ENCODE results near the gene GLT1D1.

The GLT1D1 gene

DNA sequence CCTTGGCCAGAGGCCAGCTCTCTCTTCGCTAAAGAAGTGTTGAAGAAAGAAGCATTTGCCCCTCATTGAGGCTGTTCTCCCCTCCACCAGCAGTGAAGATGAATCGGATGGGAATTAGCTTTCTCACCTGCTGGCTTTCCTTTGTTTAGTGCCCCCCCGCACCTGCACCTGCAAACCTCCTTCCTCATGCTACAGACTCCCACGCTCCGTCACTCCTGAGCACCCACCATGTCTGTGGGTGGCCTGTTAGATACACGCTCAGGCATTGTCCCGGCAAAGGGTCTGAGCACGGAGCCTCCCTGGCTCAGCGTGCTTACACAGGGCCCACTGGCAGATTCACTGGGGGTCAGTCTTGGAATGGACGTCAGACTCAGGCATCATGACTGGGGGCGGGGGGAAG lies 121.6 kb downstream of the GLT1D1 start:
- Histone ChIP-seq H3K9me3 (ENCODE audit: control insufficient read depth in 1 of 2, low read length in 2 of 2) (no peaks in the 10 kb centered on the region), H3K36me3 (ENCODE audit: control insufficient read depth in 1 of 2, insufficient read depth in 2 of 2, low read length in 2 of 2) (no peaks in the 10 kb centered on the region), H3K27me3 (ENCODE audit: low read depth, low read length) (peaks cover 23% of the 10 kb centered on the region), H3K4me3 (ENCODE audit: low read depth in 1 of 2, low read length in 2 of 2) (no peak overlapping the region), H3K4me1 (ENCODE audit: control insufficient read depth in 1 of 2, insufficient read depth in 2 of 2, low read length in 2 of 2) (no peaks in the 10 kb centered on the region), H3K27ac (ENCODE audit: low read length) (no peak overlapping the region)

DNA sequence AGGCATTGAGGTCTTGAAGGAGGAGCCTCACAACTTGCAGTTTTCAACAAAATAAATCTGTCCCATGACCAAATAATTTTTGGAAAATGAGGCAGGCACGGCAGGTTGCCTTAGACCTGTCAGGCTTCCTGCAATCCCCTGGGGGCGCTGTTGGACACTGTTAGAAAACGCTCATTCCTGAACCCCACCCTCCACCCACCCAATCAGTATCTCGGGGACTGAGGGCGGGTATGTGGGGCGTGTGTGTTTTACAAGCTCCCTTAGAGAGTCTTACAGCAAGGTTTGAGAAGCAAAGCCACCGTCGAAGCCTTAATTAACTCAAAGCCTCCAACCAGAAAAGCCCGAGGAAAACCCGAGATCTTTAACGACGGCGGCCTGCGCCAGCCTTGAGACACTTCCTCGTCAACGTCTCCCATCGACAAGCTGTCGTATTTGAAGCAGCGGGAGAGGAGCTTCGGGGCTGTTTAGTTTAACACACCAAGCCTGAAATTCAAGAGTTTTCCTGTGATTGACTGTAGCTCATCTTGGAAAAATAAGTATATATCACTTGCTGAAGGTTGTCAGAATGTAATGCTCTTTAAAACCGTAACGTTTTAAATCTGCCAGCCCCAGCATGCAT lies 123.0 kb downstream of the GLT1D1 start:
- Histone ChIP-seq H3K27me3 (ENCODE audit: low read depth, low read length) (peaks cover 12% of the 10 kb centered on the region), H3K4me3 (ENCODE audit: low read depth in 1 of 2, low read length in 2 of 2) (no peak overlapping the region), H3K4me1 (ENCODE audit: control insufficient read depth in 1 of 2, insufficient read depth in 2 of 2, low read length in 2 of 2) (no peaks in the 10 kb centered on the region), H3K9me3 (ENCODE audit: control insufficient read depth in 1 of 2, low read length in 2 of 2) (no peaks in the 10 kb centered on the region), H3K36me3 (ENCODE audit: control insufficient read depth in 1 of 2, insufficient read depth in 2 of 2, low read length in 2 of 2) (no peaks in the 10 kb centered on the region), H3K27ac (ENCODE audit: low read length) (no peak overlapping the region)

DNA sequence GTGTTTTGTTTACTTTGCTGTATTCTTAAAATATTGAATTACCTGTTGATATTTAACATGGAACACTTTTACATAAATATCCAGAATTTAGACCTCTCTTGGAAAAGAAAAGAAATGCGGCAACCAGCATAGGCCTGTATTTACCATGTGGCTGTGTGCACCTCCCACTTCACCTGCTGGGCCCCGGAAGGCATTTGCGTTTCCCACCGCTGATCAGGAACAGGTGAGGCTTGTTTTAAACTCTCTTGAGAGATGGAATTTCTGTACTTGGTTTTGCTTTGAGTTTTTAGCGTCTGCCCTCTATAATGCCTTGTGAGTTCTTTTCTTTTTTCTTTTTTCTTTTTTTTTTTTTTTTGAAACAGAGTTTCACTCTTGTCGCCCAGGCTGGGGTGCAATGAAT lies 124.2 kb downstream of the GLT1D1 start:
- Histone ChIP-seq H3K9me3 (ENCODE audit: control insufficient read depth in 1 of 2, low read length in 2 of 2) (no peaks in the 10 kb centered on the region), H3K36me3 (ENCODE audit: control insufficient read depth in 1 of 2, insufficient read depth in 2 of 2, low read length in 2 of 2) (no peaks in the 10 kb centered on the region), H3K27ac (ENCODE audit: low read length) (no peak overlapping the region), H3K4me1 (ENCODE audit: control insufficient read depth in 1 of 2, insufficient read depth in 2 of 2, low read length in 2 of 2) (no peaks in the 10 kb centered on the region), H3K4me3 (ENCODE audit: low read depth in 1 of 2, low read length in 2 of 2) (no peak overlapping the region), H3K27me3 (ENCODE audit: low read depth, low read length) (peaks cover 6% of the 10 kb centered on the region)

DNA sequence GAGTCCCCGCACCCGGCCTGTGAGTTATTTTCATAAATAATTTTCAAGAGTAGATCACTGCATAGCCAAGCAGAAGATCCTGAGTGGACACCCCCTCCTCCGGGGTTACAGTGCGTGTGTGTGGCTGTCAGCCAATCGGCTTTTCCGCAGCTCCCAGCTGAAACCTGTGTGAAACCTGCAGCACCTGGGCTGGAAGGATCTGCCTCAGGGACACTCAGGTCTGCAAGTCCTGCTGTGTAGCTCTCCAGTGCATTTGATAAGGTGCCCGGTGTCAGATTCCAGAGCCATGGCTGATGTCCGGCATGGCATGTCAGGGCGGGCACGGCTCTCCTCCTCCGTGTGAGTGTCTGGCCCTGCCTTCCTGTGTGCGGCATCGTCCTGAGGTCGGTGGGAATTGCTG lies 124.8 kb downstream of the GLT1D1 start:
- Histone ChIP-seq H3K36me3 (ENCODE audit: control insufficient read depth in 1 of 2, insufficient read depth in 2 of 2, low read length in 2 of 2) (no peaks in the 10 kb centered on the region), H3K4me1 (ENCODE audit: control insufficient read depth in 1 of 2, insufficient read depth in 2 of 2, low read length in 2 of 2) (no peaks in the 10 kb centered on the region), H3K4me3 (ENCODE audit: low read depth in 1 of 2, low read length in 2 of 2) (no peak overlapping the region), H3K9me3 (ENCODE audit: control insufficient read depth in 1 of 2, low read length in 2 of 2) (no peaks in the 10 kb centered on the region), H3K27ac (ENCODE audit: low read length) (no peak overlapping the region), H3K27me3 (ENCODE audit: low read depth, low read length) (peaks cover 4% of the 10 kb centered on the region)

DNA sequence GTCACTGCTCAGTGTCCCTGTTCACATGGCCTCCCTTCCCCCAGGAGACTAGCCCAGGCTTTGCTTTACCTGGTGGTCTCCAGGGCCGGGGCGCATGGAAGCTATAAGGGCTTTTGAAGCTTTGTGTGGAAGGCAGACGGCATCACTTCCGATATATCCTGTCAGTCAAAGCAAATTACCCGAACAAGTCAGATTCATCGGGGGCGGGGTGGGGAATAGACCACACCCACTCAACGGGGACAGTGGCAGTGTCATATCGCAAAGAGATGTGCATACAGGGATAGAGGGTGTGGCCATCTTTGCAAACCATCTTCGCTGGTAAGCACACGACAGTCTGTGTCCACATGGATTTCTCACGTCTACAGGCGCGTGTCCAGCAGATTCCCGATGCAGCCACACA lies 127.3 kb downstream of the GLT1D1 start:
- peaks cover 4% of the 10 kb centered on the region for H3K27me3 ChIP-seq (ENCODE audit: low read depth, low read length)
- H3K4me1 ChIP-seq (ENCODE audit: control insufficient read depth in 1 of 2, insufficient read depth in 2 of 2, low read length in 2 of 2), result no peaks in the 10 kb centered on the region
- H3K27ac ChIP-seq (ENCODE audit: low read length), result no peak overlapping the region
- no peaks in the 10 kb centered on the region for H3K9me3 ChIP-seq (ENCODE audit: control insufficient read depth in 1 of 2, low read length in 2 of 2)
- H3K4me3 ChIP-seq (ENCODE audit: low read depth in 1 of 2, low read length in 2 of 2), result no peak overlapping the region
- H3K36me3 ChIP-seq (ENCODE audit: control insufficient read depth in 1 of 2, insufficient read depth in 2 of 2, low read length in 2 of 2), result no peaks in the 10 kb centered on the region

DNA sequence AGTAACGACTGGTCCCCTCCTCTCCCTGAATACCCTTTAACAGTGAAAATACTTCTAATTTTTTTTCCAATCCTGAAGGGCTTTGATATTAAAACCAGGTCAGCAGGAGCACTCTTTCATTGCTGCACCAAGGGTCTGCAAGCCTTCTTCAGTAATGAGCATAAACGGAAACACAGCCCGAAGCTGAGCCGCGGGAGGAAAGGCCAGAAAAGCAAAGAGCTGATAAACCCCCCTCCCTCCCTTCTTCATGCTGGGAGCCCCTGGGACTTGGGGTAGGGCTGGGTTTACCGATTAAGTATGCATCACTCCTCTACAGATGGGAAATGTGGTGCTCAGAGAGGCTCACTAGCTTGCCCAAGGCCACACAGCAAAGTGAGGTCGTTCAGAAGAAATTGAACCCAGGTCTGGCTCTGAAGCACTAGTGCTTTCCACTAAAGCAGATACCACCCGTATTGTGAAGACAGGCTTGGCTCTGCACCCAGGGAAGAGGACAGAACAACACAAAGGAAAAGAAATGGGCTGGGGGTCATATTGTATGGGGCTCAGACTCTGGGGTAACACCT lies 128.8 kb downstream of the GLT1D1 start:
- Histone ChIP-seq H3K27ac (ENCODE audit: low read length) (no peak overlapping the region), H3K9me3 (ENCODE audit: control insufficient read depth in 1 of 2, low read length in 2 of 2) (no peaks in the 10 kb centered on the region), H3K4me1 (ENCODE audit: control insufficient read depth in 1 of 2, insufficient read depth in 2 of 2, low read length in 2 of 2) (no peaks in the 10 kb centered on the region), H3K27me3 (ENCODE audit: low read depth, low read length) (peaks cover 4% of the 10 kb centered on the region), H3K36me3 (ENCODE audit: control insufficient read depth in 1 of 2, insufficient read depth in 2 of 2, low read length in 2 of 2) (no peaks in the 10 kb centered on the region), H3K4me3 (ENCODE audit: low read depth in 1 of 2, low read length in 2 of 2) (no peak overlapping the region)

DNA sequence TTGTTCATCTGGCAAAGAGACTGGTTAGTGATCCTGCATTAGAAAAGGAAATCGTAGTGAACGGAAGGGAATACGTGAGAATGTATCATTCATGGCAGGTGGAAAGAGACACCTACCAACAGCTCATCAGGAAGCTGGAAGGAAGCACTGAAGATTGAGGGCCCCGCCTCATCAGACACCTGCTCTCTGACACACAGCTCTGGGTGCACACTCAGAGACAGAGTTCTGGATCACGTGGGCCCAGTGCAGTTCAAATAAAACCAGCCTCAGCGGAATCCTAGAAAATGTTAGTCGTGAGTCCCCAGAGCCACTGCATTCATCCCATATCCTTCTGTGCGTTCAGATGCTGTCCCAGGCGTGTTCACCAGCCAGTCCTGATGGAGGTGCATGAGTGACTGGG lies 129.7 kb downstream of the GLT1D1 start:
- Histone ChIP-seq H3K27ac (ENCODE audit: low read length) (no peak overlapping the region), H3K4me3 (ENCODE audit: low read depth in 1 of 2, low read length in 2 of 2) (no peak overlapping the region), H3K27me3 (ENCODE audit: low read depth, low read length) (peaks cover 4% of the 10 kb centered on the region), H3K36me3 (ENCODE audit: control insufficient read depth in 1 of 2, insufficient read depth in 2 of 2, low read length in 2 of 2) (no peaks in the 10 kb centered on the region), H3K9me3 (ENCODE audit: control insufficient read depth in 1 of 2, low read length in 2 of 2) (no peaks in the 10 kb centered on the region), H3K4me1 (ENCODE audit: control insufficient read depth in 1 of 2, insufficient read depth in 2 of 2, low read length in 2 of 2) (no peaks in the 10 kb centered on the region)

DNA sequence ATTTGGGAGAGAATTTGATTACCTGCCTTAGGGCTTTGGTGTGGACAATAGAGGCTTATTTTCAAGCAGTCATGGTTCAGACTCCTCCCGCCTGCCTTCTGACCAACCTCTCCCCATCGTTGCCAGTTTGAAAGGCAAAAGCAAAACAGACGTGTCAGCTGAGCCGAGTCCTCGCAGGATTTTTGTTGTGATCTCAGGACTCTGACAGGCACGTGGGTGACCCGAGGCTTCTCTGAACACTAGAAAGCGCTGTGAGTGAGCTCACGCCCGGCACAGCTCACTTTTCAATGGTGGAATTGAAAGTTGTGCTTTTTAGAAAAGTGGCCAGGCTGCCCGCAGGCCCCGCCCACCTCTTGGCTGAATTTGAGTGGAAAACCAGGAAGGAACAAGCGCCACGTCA lies 130.1 kb downstream of the GLT1D1 start:
- Histone ChIP-seq H3K27ac (ENCODE audit: low read length) (no peak overlapping the region), H3K9me3 (ENCODE audit: control insufficient read depth in 1 of 2, low read length in 2 of 2) (no peaks in the 10 kb centered on the region), H3K36me3 (ENCODE audit: control insufficient read depth in 1 of 2, insufficient read depth in 2 of 2, low read length in 2 of 2) (no peaks in the 10 kb centered on the region), H3K4me3 (ENCODE audit: low read depth in 1 of 2, low read length in 2 of 2) (no peak overlapping the region), H3K4me1 (ENCODE audit: control insufficient read depth in 1 of 2, insufficient read depth in 2 of 2, low read length in 2 of 2) (no peaks in the 10 kb centered on the region), H3K27me3 (ENCODE audit: low read depth, low read length) (peaks cover under 1% of the 10 kb centered on the region)

DNA sequence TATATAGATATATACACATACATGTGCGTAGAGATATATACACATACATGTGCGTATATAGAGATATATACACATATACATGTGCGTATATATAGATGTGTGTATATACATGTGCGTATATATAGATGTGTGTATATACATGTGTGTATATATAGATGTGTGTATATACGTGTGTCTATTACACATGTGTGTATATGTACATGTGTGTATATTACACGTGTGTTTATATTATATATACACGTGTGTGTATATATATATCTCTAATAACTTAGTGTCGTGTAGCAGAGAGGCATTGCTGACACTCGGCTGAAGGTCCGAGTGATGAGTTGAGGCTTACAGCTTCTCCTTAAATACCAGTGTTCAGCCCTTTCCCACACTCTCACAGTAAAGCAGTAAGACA lies 133.7 kb downstream of the GLT1D1 start:
- H3K4me1 ChIP-seq (ENCODE audit: control insufficient read depth in 1 of 2, insufficient read depth in 2 of 2, low read length in 2 of 2), result no peaks in the 10 kb centered on the region
- no peak overlapping the region for H3K4me3 ChIP-seq (ENCODE audit: low read depth in 1 of 2, low read length in 2 of 2)
- no peak overlapping the region for H3K27ac ChIP-seq (ENCODE audit: low read length)
- peaks cover 5 to 6% of the 10 kb centered on the region in 2 donors for H3K9me3 ChIP-seq (ENCODE audit: control insufficient read depth in 1 of 2, low read length in 2 of 2)
- no peaks in the 10 kb centered on the region for H3K36me3 ChIP-seq (ENCODE audit: control insufficient read depth in 1 of 2, insufficient read depth in 2 of 2, low read length in 2 of 2)
- H3K27me3 ChIP-seq (ENCODE audit: low read depth, low read length), result no peaks in the 10 kb centered on the region

DNA sequence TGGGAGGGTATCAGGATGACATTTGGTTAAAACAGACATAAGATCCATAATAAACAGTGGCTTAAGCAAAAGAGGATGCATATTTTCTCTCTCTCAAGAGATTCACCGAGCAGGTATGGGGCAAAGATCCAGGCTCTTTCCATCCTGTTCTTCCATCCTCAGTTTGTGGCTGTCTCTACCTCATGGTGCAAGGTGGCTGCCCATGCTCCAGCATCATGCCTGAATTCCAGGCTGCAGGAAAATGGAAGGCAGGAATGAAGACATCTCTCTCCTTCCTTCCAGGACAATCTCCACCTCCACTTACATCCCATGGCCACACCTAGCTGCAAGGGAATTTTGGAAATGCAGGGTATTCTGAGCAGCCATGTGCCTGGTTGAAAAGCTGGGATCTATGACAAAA lies 136.0 kb downstream of the GLT1D1 start:
- H3K27ac ChIP-seq (ENCODE audit: low read length), result no peak overlapping the region
- no peaks in the 10 kb centered on the region for H3K4me1 ChIP-seq (ENCODE audit: control insufficient read depth in 1 of 2, insufficient read depth in 2 of 2, low read length in 2 of 2)
- H3K9me3 ChIP-seq (ENCODE audit: control insufficient read depth in 1 of 2, low read length in 2 of 2), result peaks cover 5 to 6% of the 10 kb centered on the region in 2 donors
- no peaks in the 10 kb centered on the region for H3K27me3 ChIP-seq (ENCODE audit: low read depth, low read length)
- H3K36me3 ChIP-seq (ENCODE audit: control insufficient read depth in 1 of 2, insufficient read depth in 2 of 2, low read length in 2 of 2), result no peaks in the 10 kb centered on the region
- no peak overlapping the region for H3K4me3 ChIP-seq (ENCODE audit: low read depth in 1 of 2, low read length in 2 of 2)

DNA sequence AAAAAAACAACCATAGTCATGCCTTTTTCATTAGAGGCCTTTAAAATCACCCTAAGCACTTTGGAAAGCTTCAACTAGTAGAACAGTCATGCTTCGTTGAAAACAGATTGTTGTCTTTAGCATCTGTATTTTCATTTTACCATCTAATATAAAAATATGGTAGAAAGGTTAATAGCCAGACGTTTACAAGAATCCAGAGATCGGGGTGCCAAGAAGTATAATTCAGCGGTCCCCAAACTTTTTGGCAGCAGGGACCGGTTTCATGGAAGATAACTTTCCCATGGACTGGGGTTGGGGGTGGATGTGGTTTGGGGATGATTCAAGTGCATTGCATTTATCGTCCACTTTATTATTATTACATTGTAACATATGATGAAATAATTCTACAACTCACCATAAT lies 138.4 kb downstream of the GLT1D1 start:
- Histone ChIP-seq H3K9me3 (ENCODE audit: control insufficient read depth in 1 of 2, low read length in 2 of 2) (peaks cover 5 to 6% of the 10 kb centered on the region in 2 donors), H3K36me3 (ENCODE audit: control insufficient read depth in 1 of 2, insufficient read depth in 2 of 2, low read length in 2 of 2) (no peaks in the 10 kb centered on the region), H3K27me3 (ENCODE audit: low read depth, low read length) (no peaks in the 10 kb centered on the region), H3K4me3 (ENCODE audit: low read depth in 1 of 2, low read length in 2 of 2) (no peak overlapping the region), H3K27ac (ENCODE audit: low read length) (no peak overlapping the region), H3K4me1 (ENCODE audit: control insufficient read depth in 1 of 2, insufficient read depth in 2 of 2, low read length in 2 of 2) (no peaks in the 10 kb centered on the region)

DNA sequence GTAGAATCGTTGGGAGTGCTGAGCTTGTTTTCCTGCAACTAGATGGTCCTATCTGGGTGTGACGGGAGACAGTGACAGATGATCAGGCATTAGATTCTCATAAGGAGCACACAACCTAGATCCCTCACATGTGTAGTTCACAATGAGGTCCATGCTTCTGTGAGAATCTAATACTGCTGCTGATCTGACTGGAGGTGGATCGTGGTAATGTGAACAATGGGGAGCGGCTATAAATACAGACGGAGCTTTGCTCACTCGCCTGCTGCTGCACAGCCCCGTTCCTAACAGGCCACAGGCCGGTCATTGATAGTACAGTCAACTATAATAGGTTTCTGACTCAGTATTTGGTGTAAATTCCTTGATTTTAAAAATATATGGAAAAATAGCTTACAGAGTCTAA lies 138.8 kb downstream of the GLT1D1 start:
- Histone ChIP-seq H3K27ac (ENCODE audit: low read length) (no peak overlapping the region), H3K4me1 (ENCODE audit: control insufficient read depth in 1 of 2, insufficient read depth in 2 of 2, low read length in 2 of 2) (no peaks in the 10 kb centered on the region)

More for the DNA sequence above, 138.8 kb downstream of the GLT1D1 start:
- H3K27me3 ChIP-seq (ENCODE audit: low read depth, low read length), result no peaks in the 10 kb centered on the region
- peaks cover 5 to 6% of the 10 kb centered on the region in 2 donors for H3K9me3 ChIP-seq (ENCODE audit: control insufficient read depth in 1 of 2, low read length in 2 of 2)
- no peaks in the 10 kb centered on the region for H3K36me3 ChIP-seq (ENCODE audit: control insufficient read depth in 1 of 2, insufficient read depth in 2 of 2, low read length in 2 of 2)
- H3K4me3 ChIP-seq (ENCODE audit: low read depth in 1 of 2, low read length in 2 of 2), result no peak overlapping the region
